Measurements from ENCODE around the gene DIS3L2.

- TF ChIP-seq, protein P1, sequence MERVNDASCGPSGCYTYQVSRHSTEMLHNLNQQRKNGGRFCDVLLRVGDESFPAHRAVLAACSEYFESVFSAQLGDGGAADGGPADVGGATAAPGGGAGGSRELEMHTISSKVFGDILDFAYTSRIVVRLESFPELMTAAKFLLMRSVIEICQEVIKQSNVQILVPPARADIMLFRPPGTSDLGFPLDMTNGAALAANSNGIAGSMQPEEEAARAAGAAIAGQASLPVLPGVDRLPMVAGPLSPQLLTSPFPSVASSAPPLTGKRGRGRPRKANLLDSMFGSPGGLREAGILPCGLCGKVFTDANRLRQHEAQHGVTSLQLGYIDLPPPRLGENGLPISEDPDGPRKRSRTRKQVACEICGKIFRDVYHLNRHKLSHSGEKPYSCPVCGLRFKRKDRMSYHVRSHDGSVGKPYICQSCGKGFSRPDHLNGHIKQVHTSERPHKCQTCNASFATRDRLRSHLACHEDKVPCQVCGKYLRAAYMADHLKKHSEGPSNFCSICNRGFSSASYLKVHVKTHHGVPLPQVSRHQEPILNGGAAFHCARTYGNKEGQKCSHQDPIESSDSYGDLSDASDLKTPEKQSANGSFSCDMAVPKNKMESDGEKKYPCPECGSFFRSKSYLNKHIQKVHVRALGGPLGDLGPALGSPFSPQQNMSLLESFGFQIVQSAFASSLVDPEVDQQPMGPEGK (CRISPR knock-in tag; IDR thresholded peaks at IDR 0.05; ENCODE audit: borderline replicate concordance): no peak
- TF ChIP-seq ZFP30 (CRISPR knock-in tag; IDR thresholded peaks at IDR 0.05): no peak
- TF ChIP-seq TCF4 (CRISPR knock-in tag; IDR thresholded peaks at IDR 0.05; ENCODE audit: borderline replicate concordance): no peak
- no peak for TF ChIP-seq OSR1 (CRISPR knock-in tag; IDR thresholded peaks at IDR 0.05)
- TF ChIP-seq, protein P2, sequence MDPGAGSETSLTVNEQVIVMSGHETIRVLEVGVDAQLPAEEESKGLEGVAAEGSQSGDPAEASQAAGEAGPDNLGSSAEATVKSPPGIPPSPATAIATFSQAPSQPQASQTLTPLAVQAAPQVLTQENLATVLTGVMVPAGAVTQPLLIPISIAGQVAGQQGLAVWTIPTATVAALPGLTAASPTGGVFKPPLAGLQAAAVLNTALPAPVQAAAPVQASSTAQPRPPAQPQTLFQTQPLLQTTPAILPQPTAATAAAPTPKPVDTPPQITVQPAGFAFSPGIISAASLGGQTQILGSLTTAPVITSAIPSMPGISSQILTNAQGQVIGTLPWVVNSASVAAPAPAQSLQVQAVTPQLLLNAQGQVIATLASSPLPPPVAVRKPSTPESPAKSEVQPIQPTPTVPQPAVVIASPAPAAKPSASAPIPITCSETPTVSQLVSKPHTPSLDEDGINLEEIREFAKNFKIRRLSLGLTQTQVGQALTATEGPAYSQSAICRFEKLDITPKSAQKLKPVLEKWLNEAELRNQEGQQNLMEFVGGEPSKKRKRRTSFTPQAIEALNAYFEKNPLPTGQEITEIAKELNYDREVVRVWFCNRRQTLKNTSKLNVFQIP (CRISPR knock-in tag; IDR thresholded peaks at IDR 0.05; ENCODE audit: borderline replicate concordance, low read depth): no peak
- TF ChIP-seq RARB (CRISPR knock-in tag; IDR thresholded peaks at IDR 0.05): no peak
- TF ChIP-seq CSRNP3 (CRISPR knock-in tag; IDR thresholded peaks at IDR 0.05): no peak
- TF ChIP-seq CREB5 (CRISPR knock-in tag; IDR thresholded peaks at IDR 0.05; ENCODE audit: low read depth): no peak
- TF ChIP-seq ISL1 (CRISPR knock-in tag; IDR thresholded peaks at IDR 0.05): no peak
- TF ChIP-seq TSHZ2 (CRISPR knock-in tag; IDR thresholded peaks at IDR 0.05): no peak
- TF ChIP-seq ZNF8 (CRISPR knock-in tag; IDR thresholded peaks at IDR 0.05): no peak
Observed at GRCh38 chr2:232276084-232276732, 314.7 kb downstream of the DIS3L2 start.

All from SK-N-SH treated with all-trans-retinoic acid at 6 μM for 48 hours (cell line).